HG03520 (cell line): ENCODE data around the gene GPR151.

ENCODE experiments used
- ATAC-seq: cut with Tn5 transposase; IDR thresholded peaks from one replicate; pipeline ENCODE4 v1.9.1; 2021; ENCODE audit warnings: mild to moderate bottlenecking, moderate library complexity; ENCODE audit not compliant: unreplicated experiment

Gene GPR151

GRCh38 chr5:146521403-146522106 lies 5.6 kb upstream of the GPR151 start:
- no peak for ATAC-seq

- no peak for ATAC-seq
Observed at GRCh38 chr5:146520731-146521130, 4.7 kb upstream of the GPR151 start.

- no peak for ATAC-seq
Observed at GRCh38 chr5:146519554-146519953, 3.6 kb upstream of the GPR151 start.

GRCh38 chr5:146515473-146516150 lies 378 bp downstream of the GPR151 start:
- no peak for ATAC-seq

- no peak for ATAC-seq
Observed at GRCh38 chr5:146514575-146514974, 1.4 kb downstream of the GPR151 start.

- no peak for ATAC-seq
Observed at GRCh38 chr5:146513462-146513861, 2.5 kb downstream of the GPR151 start.

- no peak for ATAC-seq
Observed at GRCh38 chr5:146510559-146511125, 5.3 kb downstream of the GPR151 start.

GRCh38 chr5:146507428-146507827 lies 8.6 kb downstream of the GPR151 start:
- no peak for ATAC-seq

GRCh38 chr5:146499680-146500079 lies 16.3 kb downstream of the GPR151 start:
- ATAC-seq: no peak

GRCh38 chr5:146494656-146495055 lies 21.3 kb downstream of the GPR151 start:
- ATAC-seq: no peak

- no peak for ATAC-seq
Observed at GRCh38 chr5:146490089-146490843, 25.7 kb downstream of the GPR151 start.

GRCh38 chr5:146484714-146485391 lies 31.1 kb downstream of the GPR151 start:
- no peak for ATAC-seq

GRCh38 chr5:146482775-146483174 lies 33.2 kb downstream of the GPR151 start:
- no peak for ATAC-seq

- ATAC-seq: no peak
Observed at GRCh38 chr5:146475906-146476305, 40.1 kb downstream of the GPR151 start.

- no peak for ATAC-seq
Observed at GRCh38 chr5:146475190-146475780, 40.7 kb downstream of the GPR151 start.

- no peak for ATAC-seq
Observed at GRCh38 chr5:146474065-146474464, 41.9 kb downstream of the GPR151 start.

GRCh38 chr5:146467760-146468159 lies 48.2 kb downstream of the GPR151 start:
- ATAC-seq: no peak

GRCh38 chr5:146466521-146467349 lies 49.3 kb downstream of the GPR151 start:
- no peak for ATAC-seq

- ATAC-seq: no peak
Observed at GRCh38 chr5:146463446-146463845, 52.5 kb downstream of the GPR151 start.
